ENCODE data around the gene PKIG. TPM values are rescaled to one million over a fixed set of nuclear protein-coding genes. Genes with fewer than 3 reads are reported as not detected.
"Not testable (repeated sequence)": the region's sequence is repeated elsewhere in the genome, so short reads cannot be mapped to it uniquely, and the experiment has no call there.

The PKIG gene
- total RNA-seq, 1 donor from 2014 or later: 29.3 TPM

DNA sequence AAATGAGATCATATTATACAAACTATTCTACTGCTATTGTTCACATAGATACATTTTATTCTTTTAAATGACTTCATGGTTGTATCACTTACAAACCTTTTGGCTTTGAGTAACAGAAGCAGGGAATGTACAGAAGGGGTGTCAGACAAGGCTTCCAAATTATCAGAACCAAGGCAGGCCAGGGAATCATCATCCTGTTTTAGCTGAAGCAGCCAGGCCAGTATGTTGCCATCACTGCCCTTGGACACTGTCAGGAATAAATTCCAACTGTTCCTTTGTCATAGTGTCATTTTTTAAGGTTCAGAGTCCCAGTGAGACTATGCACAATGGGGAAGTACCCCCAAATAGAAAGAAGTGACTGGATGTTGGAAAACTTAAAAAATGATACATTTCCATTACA is 23.1 kb upstream of the PKIG start:
- Mint-ChIP-seq H3K27ac (ENCODE audit: unreplicated experiment) (no peak overlapping the region), H3K4me1 (ENCODE audit: low read depth) (peaks cover 14% of the 10 kb centered on the region), H3K27me3 (ENCODE audit: low read depth) (no peaks in the 10 kb centered on the region), H3K9me3 (ENCODE audit: low read depth) (no peaks in the 10 kb centered on the region), H3K36me3 (ENCODE audit: low read depth) (no peaks in the 10 kb centered on the region), H3K4me3 (ENCODE audit: unreplicated experiment) (no peak overlapping the region)
- DNase-seq (ENCODE audit: low spot score): no peak
- TF ChIP-seq, protein P1, sequence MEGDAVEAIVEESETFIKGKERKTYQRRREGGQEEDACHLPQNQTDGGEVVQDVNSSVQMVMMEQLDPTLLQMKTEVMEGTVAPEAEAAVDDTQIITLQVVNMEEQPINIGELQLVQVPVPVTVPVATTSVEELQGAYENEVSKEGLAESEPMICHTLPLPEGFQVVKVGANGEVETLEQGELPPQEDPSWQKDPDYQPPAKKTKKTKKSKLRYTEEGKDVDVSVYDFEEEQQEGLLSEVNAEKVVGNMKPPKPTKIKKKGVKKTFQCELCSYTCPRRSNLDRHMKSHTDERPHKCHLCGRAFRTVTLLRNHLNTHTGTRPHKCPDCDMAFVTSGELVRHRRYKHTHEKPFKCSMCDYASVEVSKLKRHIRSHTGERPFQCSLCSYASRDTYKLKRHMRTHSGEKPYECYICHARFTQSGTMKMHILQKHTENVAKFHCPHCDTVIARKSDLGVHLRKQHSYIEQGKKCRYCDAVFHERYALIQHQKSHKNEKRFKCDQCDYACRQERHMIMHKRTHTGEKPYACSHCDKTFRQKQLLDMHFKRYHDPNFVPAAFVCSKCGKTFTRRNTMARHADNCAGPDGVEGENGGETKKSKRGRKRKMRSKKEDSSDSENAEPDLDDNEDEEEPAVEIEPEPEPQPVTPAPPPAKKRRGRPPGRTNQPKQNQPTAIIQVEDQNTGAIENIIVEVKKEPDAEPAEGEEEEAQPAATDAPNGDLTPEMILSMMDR (IDR thresholded peaks at IDR 0.05): no peak

DNA sequence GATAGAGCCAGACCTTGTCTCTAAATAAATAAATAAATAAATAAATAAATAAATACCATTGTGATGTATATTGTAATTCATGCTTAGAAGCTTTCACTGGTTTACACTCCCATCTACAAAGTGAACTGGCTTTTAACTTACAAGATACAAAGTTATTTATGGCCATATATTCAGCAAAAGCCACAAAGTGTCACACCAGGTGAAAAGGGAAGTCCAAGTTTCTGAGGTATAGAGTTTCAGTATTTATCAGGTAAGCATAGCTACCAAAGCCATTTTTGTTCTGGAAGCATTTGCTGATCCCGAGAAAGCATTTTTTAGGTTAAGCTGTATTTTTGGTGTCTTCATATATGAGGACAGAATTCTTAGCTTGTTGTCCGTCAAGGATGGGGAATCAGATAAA is 22.1 kb upstream of the PKIG start:
- TF ChIP-seq, protein P1 (IDR thresholded peaks at IDR 0.05): no peak
- H3K4me1 Mint-ChIP-seq (ENCODE audit: low read depth): peaks cover 14% of the 10 kb centered on the region

GRCh38 chr20:44560818-44561217 is 21.6 kb upstream of the PKIG start:
- H3K4me1 Mint-ChIP-seq (ENCODE audit: low read depth): peaks cover 14% of the 10 kb centered on the region
- not testable (repeated sequence) for H3K36me3 Mint-ChIP-seq (ENCODE audit: low read depth); H3K4me3 Mint-ChIP-seq (ENCODE audit: unreplicated experiment); DNase-seq (ENCODE audit: low spot score); H3K9me3 Mint-ChIP-seq (ENCODE audit: low read depth); H3K27me3 Mint-ChIP-seq (ENCODE audit: low read depth); H3K27ac Mint-ChIP-seq (ENCODE audit: unreplicated experiment)

More for the DNA sequence above, 22.1 kb upstream of the PKIG start:
- no peaks in the 10 kb centered on the region for H3K36me3 Mint-ChIP-seq (ENCODE audit: low read depth)
- no peak overlapping the region for H3K4me3 Mint-ChIP-seq (ENCODE audit: unreplicated experiment)
- H3K27me3 Mint-ChIP-seq (ENCODE audit: low read depth): no peaks in the 10 kb centered on the region
- H3K27ac Mint-ChIP-seq (ENCODE audit: unreplicated experiment): no peak overlapping the region
- H3K9me3 Mint-ChIP-seq (ENCODE audit: low read depth): no peaks in the 10 kb centered on the region
- no peak for DNase-seq (ENCODE audit: low spot score)

DNA sequence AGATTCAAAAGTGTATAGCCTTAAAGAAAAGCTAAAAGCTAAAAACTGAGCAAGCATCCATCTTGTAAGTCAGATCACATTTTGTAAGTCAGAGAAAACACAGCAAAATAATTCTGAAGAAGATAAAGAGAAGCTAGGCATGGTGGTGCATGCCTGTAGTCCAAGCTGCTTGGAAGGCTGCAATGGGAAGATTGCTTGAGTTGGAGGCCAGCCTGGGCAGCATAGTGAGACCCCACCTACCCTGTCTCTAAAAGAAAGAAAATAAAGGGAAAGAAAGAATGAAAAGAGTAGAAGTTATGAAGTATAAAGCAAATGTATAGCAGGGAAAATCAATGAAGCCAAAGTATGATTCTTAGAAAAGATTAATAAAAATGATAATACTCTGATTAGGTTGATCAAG is 20.5 kb upstream of the PKIG start:
- H3K9me3 Mint-ChIP-seq (ENCODE audit: low read depth): no peaks in the 10 kb centered on the region
- H3K27me3 Mint-ChIP-seq (ENCODE audit: low read depth): no peaks in the 10 kb centered on the region
- no peak overlapping the region for H3K4me3 Mint-ChIP-seq (ENCODE audit: unreplicated experiment)
- no peak overlapping the region for H3K27ac Mint-ChIP-seq (ENCODE audit: unreplicated experiment)
- no peaks in the 10 kb centered on the region for H3K36me3 Mint-ChIP-seq (ENCODE audit: low read depth)
- DNase-seq (ENCODE audit: low spot score): no peak
- H3K4me1 Mint-ChIP-seq (ENCODE audit: low read depth): peaks cover 14% of the 10 kb centered on the region
- TF ChIP-seq, protein P1 (IDR thresholded peaks at IDR 0.05): no peak

- H3K27ac Mint-ChIP-seq (ENCODE audit: unreplicated experiment): no peak overlapping the region
- H3K4me1 Mint-ChIP-seq (ENCODE audit: low read depth): peaks cover 14% of the 10 kb centered on the region
- DNase-seq (ENCODE audit: low spot score): no peak
- no peaks in the 10 kb centered on the region for H3K9me3 Mint-ChIP-seq (ENCODE audit: low read depth)
- H3K27me3 Mint-ChIP-seq (ENCODE audit: low read depth): no peaks in the 10 kb centered on the region
- no peak overlapping the region for H3K4me3 Mint-ChIP-seq (ENCODE audit: unreplicated experiment)
- H3K36me3 Mint-ChIP-seq (ENCODE audit: low read depth): no peaks in the 10 kb centered on the region
- TF ChIP-seq, protein P1 (IDR thresholded peaks at IDR 0.05): no peak
These were observed 16.4 kb upstream of the PKIG start for GRCh38 chr20:44566018-44566417.

DNA sequence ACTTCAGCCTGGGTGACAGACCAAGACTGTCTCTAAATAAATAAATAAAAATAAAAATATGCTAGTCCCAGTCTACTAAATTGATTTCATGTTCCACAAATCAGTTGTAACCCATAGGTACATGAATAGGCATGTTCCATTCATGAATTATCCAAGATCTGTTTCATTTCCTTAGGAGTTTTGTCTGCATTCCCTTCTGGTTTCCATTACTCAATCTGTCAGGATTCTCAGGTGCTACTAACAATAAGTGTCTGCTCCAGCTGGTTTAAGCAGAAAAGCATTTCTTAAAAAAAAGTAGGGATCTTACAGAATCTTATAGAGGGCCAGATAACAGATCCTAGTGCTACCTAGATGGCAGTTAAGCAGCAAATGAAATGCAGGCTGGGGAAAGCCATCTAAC is 15.6 kb upstream of the PKIG start:
- Mint-ChIP-seq H3K9me3 (ENCODE audit: low read depth) (no peaks in the 10 kb centered on the region), H3K4me3 (ENCODE audit: unreplicated experiment) (no peak overlapping the region), H3K4me1 (ENCODE audit: low read depth) (peaks cover 17% of the 10 kb centered on the region), H3K36me3 (ENCODE audit: low read depth) (no peaks in the 10 kb centered on the region), H3K27me3 (ENCODE audit: low read depth) (no peaks in the 10 kb centered on the region), H3K27ac (ENCODE audit: unreplicated experiment) (no peak overlapping the region)
- DNase-seq (ENCODE audit: low spot score): no peak
- TF ChIP-seq, protein P1 (IDR thresholded peaks at IDR 0.05): no peak

Measured in chondrocyte (in vitro differentiated cells).